ENCODE measurements around the gene OR6B3. TPM values are rescaled to one million over a fixed set of nuclear protein-coding genes. Genes with fewer than 3 reads are reported as not detected.

The OR6B3 gene
- total and polyA plus RNA-seq, 4 donors: not detected

DNA sequence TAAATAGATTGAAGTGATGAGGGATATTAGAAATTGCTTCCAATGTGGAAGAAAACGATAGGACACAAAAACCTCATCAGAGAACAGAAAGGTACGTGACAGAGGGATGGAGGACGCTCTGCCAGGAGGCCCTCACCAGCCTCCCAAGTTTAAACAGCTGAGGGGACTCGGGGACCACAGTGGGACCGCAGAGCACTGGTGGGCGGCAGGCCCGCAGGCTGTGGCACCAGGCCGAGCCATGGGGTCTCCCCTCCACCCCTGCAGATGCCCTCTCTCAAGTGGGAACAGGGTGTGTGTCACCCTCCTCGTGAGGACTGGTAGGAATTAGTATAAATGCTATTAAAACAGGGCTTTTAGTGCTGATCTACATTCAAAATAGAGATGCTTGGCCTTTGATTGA, 39.0 kb downstream of the OR6B3 start:
- peaks cover 11 to 83% (median 48%) of the 10 kb centered on the region in 4 donors for H3K36me3 ChIP-seq (ENCODE audit: control insufficient read depth in 4 of 4, insufficient read depth in 3 of 4, low read depth in 1 of 4, low read length in 3 of 4)
- no peak overlapping the region for H3K27ac ChIP-seq (ENCODE audit: low read depth in 1 of 2, low read length in 2 of 2)
- WGBS: 99% methylated on average over 9 of the region's 9 CpGs
- H3K27me3 ChIP-seq (ENCODE audit: control insufficient read depth in 4 of 4, insufficient read depth in 4 of 4, low read length in 3 of 4): no peaks in the 10 kb centered on the region
- no peaks in the 10 kb centered on the region for H3K4me1 ChIP-seq (ENCODE audit: control insufficient read depth in 4 of 4, insufficient read depth in 4 of 4, low read length in 3 of 4)
- no peak for DNase-seq (ENCODE audit: low spot score)
- H3K9me3 ChIP-seq (ENCODE audit: control insufficient read depth in 4 of 4, low read length in 3 of 4): no peaks in the 10 kb centered on the region
- H3K4me3 ChIP-seq (ENCODE audit: low read depth in 1 of 3, low read length in 3 of 3): no peak overlapping the region
- no peak overlapping the region for H3K9ac ChIP-seq (ENCODE audit: low read depth in 1 of 2, low read length in 2 of 2)
- no peak for TF ChIP-seq RAD21 (IDR thresholded peaks at IDR 0.05)
- TF ChIP-seq ZBTB33 (IDR thresholded peaks at IDR 0.05): no peak
- no peak for TF ChIP-seq CTCF (IDR thresholded peaks at IDR 0.05; ENCODE audit: low read depth, low read length, missing input control)
- no peak for TF ChIP-seq HNF4A (conservative IDR thresholded peaks at IDR 0.05)
- TF ChIP-seq HNF4G (IDR thresholded peaks at IDR 0.05): no peak
- TF ChIP-seq, protein P1, sequence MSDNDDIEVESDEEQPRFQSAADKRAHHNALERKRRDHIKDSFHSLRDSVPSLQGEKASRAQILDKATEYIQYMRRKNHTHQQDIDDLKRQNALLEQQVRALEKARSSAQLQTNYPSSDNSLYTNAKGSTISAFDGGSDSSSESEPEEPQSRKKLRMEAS (IDR thresholded peaks at IDR 0.05): no peak
- no peak for TF ChIP-seq GABPA (IDR thresholded peaks at IDR 0.05 in 1 of 2, conservative IDR thresholded peaks at IDR 0.05 in 1 of 2)
- TF ChIP-seq TAF1 (conservative IDR thresholded peaks at IDR 0.05): no peak
- TF ChIP-seq, protein P2, sequence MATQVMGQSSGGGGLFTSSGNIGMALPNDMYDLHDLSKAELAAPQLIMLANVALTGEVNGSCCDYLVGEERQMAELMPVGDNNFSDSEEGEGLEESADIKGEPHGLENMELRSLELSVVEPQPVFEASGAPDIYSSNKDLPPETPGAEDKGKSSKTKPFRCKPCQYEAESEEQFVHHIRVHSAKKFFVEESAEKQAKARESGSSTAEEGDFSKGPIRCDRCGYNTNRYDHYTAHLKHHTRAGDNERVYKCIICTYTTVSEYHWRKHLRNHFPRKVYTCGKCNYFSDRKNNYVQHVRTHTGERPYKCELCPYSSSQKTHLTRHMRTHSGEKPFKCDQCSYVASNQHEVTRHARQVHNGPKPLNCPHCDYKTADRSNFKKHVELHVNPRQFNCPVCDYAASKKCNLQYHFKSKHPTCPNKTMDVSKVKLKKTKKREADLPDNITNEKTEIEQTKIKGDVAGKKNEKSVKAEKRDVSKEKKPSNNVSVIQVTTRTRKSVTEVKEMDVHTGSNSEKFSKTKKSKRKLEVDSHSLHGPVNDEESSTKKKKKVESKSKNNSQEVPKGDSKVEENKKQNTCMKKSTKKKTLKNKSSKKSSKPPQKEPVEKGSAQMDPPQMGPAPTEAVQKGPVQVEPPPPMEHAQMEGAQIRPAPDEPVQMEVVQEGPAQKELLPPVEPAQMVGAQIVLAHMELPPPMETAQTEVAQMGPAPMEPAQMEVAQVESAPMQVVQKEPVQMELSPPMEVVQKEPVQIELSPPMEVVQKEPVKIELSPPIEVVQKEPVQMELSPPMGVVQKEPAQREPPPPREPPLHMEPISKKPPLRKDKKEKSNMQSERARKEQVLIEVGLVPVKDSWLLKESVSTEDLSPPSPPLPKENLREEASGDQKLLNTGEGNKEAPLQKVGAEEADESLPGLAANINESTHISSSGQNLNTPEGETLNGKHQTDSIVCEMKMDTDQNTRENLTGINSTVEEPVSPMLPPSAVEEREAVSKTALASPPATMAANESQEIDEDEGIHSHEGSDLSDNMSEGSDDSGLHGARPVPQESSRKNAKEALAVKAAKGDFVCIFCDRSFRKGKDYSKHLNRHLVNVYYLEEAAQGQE (IDR thresholded peaks at IDR 0.05): no peak
- TF ChIP-seq EGR1 (IDR thresholded peaks at IDR 0.05; ENCODE audit: low read depth in 2 of 2): no peak
- no peak for TF ChIP-seq YY1 (IDR thresholded peaks at IDR 0.05)

DNA sequence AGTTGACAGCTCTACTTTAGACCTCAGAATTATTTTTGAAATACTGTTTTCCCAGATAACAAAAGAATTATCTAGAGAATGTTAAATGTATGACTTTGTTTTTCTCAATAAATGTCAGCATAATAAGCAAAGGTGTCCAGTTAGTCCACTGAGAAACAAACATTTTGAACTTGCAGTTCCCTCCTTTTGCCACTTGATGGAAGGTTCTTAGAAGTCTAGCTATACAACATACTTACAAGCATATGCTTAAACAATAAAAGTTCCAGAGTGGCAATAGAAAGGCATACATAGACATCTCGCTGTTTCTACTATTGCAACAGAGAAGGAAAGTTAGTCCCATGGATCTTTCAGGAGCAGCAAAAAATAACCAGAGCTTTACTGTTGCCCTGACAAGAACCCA, 40.0 kb downstream of the OR6B3 start:
- H3K9me3 ChIP-seq (ENCODE audit: control insufficient read depth in 4 of 4, low read length in 3 of 4): no peaks in the 10 kb centered on the region
- no peaks in the 10 kb centered on the region for H3K27me3 ChIP-seq (ENCODE audit: control insufficient read depth in 4 of 4, insufficient read depth in 4 of 4, low read length in 3 of 4)
- H3K27ac ChIP-seq (ENCODE audit: low read depth in 1 of 2, low read length in 2 of 2): no peak overlapping the region
- WGBS: 96% methylated on average over 1 of the region's 1 CpG
- H3K4me1 ChIP-seq (ENCODE audit: control insufficient read depth in 4 of 4, insufficient read depth in 4 of 4, low read length in 3 of 4): no peaks in the 10 kb centered on the region
- H3K9ac ChIP-seq (ENCODE audit: low read depth in 1 of 2, low read length in 2 of 2): no peak overlapping the region
- no peak overlapping the region for H3K4me3 ChIP-seq (ENCODE audit: low read depth in 1 of 3, low read length in 3 of 3)
- DNase-seq (ENCODE audit: low spot score): no peak
- no peak for TF ChIP-seq NR2F2 (IDR thresholded peaks at IDR 0.05)
- no peak for TF ChIP-seq SP1 (IDR thresholded peaks at IDR 0.05)
- TF ChIP-seq, protein P2 (IDR thresholded peaks at IDR 0.05): no peak
- no peak for TF ChIP-seq FOXA2 (IDR thresholded peaks at IDR 0.05)
- TF ChIP-seq CTCF (IDR thresholded peaks at IDR 0.05; ENCODE audit: low read depth, low read length, missing input control): peak; percentile 16
- TF ChIP-seq RXRA (IDR thresholded peaks at IDR 0.05): no peak
- TF ChIP-seq JUND (IDR thresholded peaks at IDR 0.05): no peak
- no peak for TF ChIP-seq TAF1 (conservative IDR thresholded peaks at IDR 0.05)
- H3K36me3 ChIP-seq (ENCODE audit: control insufficient read depth in 4 of 4, insufficient read depth in 3 of 4, low read depth in 1 of 4, low read length in 3 of 4): peaks cover 11 to 84% (median 44%) of the 10 kb centered on the region in 4 donors
